22Rv1 (cell line): ENCODE data around the gene SETD2.
A peak's percentile ranks its signal among the peaks of the same experiment; 100 is the strongest.
"Not testable (repeated sequence)": the region's sequence is repeated elsewhere in the genome, so short reads cannot be mapped to it uniquely, and the experiment has no call there.

Source experiments
- H3K27ac ChIP-seq: fragments of 450-650 bp; 2 replicates; pipeline ENCODE4 v1.5.1; 2017
- ZFX ChIP-seq: fragments of 450-650 bp; IDR thresholded peaks from 2 replicates; pipeline ENCODE4 v1.6.1; 2017; ENCODE audit warnings: antibody characterized with exemption, borderline replicate concordance
- TF ChIP-seq, protein P1 (sequence below): fragments of 450-650 bp; IDR thresholded peaks from 2 replicates; pipeline ENCODE4 v1.5.1; 2017; ENCODE audit warnings: mild to moderate bottlenecking

The SETD2 gene, protein sequence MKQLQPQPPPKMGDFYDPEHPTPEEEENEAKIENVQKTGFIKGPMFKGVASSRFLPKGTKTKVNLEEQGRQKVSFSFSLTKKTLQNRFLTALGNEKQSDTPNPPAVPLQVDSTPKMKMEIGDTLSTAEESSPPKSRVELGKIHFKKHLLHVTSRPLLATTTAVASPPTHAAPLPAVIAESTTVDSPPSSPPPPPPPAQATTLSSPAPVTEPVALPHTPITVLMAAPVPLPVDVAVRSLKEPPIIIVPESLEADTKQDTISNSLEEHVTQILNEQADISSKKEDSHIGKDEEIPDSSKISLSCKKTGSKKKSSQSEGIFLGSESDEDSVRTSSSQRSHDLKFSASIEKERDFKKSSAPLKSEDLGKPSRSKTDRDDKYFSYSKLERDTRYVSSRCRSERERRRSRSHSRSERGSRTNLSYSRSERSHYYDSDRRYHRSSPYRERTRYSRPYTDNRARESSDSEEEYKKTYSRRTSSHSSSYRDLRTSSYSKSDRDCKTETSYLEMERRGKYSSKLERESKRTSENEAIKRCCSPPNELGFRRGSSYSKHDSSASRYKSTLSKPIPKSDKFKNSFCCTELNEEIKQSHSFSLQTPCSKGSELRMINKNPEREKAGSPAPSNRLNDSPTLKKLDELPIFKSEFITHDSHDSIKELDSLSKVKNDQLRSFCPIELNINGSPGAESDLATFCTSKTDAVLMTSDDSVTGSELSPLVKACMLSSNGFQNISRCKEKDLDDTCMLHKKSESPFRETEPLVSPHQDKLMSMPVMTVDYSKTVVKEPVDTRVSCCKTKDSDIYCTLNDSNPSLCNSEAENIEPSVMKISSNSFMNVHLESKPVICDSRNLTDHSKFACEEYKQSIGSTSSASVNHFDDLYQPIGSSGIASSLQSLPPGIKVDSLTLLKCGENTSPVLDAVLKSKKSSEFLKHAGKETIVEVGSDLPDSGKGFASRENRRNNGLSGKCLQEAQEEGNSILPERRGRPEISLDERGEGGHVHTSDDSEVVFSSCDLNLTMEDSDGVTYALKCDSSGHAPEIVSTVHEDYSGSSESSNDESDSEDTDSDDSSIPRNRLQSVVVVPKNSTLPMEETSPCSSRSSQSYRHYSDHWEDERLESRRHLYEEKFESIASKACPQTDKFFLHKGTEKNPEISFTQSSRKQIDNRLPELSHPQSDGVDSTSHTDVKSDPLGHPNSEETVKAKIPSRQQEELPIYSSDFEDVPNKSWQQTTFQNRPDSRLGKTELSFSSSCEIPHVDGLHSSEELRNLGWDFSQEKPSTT (N-terminal part only)

DNA sequence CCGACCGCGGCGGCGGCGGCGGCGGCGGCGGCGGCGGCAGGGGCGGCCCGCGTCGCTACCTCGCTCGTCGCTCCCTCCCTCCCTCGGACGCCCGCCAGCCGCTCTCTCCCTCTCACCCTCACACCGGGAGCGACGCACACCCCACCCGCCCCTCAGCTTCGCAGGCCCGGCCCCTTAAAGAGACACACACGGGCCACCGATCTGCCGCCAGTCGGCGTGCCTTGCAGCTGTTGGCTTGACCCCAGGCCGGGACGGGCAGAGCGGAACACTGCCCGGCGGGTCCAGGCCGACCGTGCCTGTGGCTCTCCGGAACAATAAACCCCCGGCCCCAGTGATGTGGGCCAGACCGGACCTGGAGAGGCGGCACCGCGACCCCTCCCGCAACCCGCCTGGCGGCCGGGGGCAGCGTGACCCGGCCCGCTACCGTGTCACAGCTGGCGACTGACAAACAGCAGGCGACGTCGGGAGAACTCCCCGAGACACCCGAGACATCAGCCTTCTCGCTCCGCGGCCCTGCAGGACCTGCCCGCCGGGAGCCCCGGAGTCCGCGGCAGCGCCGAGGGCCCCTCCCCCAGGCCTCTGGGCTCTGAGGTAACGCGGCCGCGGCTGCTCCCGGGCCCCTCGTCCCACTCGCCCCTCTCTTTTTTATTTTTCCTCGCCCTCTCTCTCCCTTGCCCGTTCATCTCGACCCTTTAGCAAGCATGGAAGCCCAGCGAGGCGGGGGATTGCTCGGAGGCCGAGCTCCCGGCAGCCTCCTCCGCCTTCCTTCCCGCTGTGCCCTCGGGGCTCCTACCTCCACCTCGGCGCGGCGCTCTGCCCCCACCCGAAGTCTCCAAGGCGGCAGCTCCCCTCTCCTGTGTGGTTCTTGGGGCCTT is at the start of gene SETD2:
SETD2 (minus strand) TSS at position 107 of the 875 bp plus-strand sequence. CDS start 189 bp downstream, outside the sequence.
- H3K27ac ChIP-seq: peak within 1 kb of the TSS; percentile 93
- no peak for TF ChIP-seq ZFX
- TF ChIP-seq, protein P1, sequence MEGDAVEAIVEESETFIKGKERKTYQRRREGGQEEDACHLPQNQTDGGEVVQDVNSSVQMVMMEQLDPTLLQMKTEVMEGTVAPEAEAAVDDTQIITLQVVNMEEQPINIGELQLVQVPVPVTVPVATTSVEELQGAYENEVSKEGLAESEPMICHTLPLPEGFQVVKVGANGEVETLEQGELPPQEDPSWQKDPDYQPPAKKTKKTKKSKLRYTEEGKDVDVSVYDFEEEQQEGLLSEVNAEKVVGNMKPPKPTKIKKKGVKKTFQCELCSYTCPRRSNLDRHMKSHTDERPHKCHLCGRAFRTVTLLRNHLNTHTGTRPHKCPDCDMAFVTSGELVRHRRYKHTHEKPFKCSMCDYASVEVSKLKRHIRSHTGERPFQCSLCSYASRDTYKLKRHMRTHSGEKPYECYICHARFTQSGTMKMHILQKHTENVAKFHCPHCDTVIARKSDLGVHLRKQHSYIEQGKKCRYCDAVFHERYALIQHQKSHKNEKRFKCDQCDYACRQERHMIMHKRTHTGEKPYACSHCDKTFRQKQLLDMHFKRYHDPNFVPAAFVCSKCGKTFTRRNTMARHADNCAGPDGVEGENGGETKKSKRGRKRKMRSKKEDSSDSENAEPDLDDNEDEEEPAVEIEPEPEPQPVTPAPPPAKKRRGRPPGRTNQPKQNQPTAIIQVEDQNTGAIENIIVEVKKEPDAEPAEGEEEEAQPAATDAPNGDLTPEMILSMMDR: peak; percentile 41; the same call in 1 of the 2 replicates

DNA sequence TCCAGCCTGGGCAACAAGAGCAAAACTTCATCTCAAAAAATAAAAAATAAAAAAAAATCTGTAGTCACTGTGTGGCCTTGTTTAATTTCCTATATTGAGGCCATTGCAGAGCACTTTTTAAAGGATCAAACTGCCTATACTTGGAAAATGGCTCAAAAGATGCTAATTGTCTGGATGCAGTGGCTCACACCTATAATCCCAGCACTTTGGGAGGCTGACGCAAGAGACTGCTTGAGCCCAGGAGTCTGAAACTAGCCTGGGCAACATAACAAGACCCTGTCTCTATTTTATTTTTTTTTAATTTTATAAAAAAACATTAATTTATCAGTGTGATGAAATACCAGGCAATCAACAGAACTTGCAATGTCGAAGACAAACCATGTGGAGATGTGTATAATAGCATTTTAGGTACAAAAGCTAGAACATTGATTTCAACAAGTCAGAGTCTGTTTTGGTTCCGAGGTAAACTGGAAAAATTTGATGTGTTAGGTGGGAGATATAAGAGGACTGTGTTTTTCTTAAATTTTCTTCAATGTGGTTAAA is 47.0 kb upstream of the SETD2 start:
- TF ChIP-seq ZFX: no peak
- TF ChIP-seq, protein P1: no peak
- H3K27ac ChIP-seq: no peak overlapping the region

DNA sequence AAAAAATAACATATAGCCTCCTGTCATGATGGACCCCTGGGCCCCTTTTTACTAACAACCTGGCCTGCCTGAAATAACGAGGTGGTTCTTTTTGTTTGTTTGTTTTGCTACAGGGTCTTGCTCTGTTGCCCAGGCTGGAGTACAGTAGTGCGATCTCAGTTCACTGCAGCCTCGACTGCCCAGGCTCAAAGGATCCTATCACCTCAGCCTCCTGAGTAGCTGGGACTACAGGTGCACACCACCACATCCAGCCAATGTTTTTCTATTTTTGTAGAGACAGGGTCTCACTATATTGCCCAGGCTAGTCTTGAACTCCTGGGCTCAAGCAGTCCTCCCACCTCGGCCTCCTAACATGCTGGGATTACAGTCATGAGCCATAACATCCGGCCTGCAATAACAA is 42.1 kb upstream of the SETD2 start:
- not testable (repeated sequence) for H3K27ac ChIP-seq

GRCh38 chr3:47204875-47205274 is 41.0 kb upstream of the SETD2 start:
- H3K27ac ChIP-seq: no peak overlapping the region
- TF ChIP-seq, protein P1: no peak
- TF ChIP-seq ZFX: no peak

GRCh38 chr3:47202542-47202941 is 38.6 kb upstream of the SETD2 start:
- TF ChIP-seq, protein P1: no peak
- no peak for TF ChIP-seq ZFX
- H3K27ac ChIP-seq: no peak overlapping the region

- TF ChIP-seq ZFX: no peak
- TF ChIP-seq, protein P1: no peak
Measured at GRCh38 chr3:47197287-47197686, 33.4 kb upstream of the SETD2 start.

More at GRCh38 chr3:47197287-47197686, 33.4 kb upstream of the SETD2 start:
- peak overlapping the region; percentile 18; the same call in 1 of the 2 replicates for H3K27ac ChIP-seq
